ENCODE data around the gene PDAP1.

DNA sequence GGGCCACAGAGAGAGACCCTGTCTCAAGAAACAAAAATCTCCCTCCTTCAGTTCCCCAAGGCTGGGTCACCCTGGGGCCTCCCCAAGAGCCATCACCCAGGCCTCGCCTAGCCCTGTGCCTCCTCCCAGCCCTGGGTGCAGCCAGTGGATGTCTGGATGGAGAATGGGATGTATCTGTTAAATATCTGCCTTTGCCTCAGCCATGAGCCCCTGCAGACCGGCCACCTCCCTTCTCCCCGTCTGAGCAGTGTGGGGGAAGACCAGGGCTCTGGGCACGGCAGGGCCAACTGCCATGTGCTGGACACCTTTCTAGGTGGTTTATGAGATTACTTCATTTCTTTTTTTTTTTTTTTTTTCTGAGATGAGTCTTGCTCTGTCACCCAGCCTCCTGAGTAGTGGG is 23.9 kb downstream of the PDAP1 start:
- TF ChIP-seq CTCF (IDR thresholded peaks at IDR 0.05; ENCODE audit: low read depth, low read length, missing input control) (no peak), MAX (IDR thresholded peaks at IDR 0.05) (no peak), ZBTB33 (IDR thresholded peaks at IDR 0.05) (no peak), JUND (IDR thresholded peaks at IDR 0.05) (no peak), GABPA (IDR thresholded peaks at IDR 0.05 in 1 of 2, conservative IDR thresholded peaks at IDR 0.05 in 1 of 2) (no peak), TAF1 (conservative IDR thresholded peaks at IDR 0.05) (no peak), EGR1 (IDR thresholded peaks at IDR 0.05; ENCODE audit: low read depth in 2 of 2) (no peak), RAD21 (IDR thresholded peaks at IDR 0.05) (no peak), YY1 (IDR thresholded peaks at IDR 0.05) (no peak), SP1 (IDR thresholded peaks at IDR 0.05) (no peak), NR2F2 (IDR thresholded peaks at IDR 0.05) (no peak), ATF3 (IDR thresholded peaks at IDR 0.05) (no peak), FOXA1 (IDR thresholded peaks at IDR 0.05) (no peak)
- TF ChIP-seq, protein P1, sequence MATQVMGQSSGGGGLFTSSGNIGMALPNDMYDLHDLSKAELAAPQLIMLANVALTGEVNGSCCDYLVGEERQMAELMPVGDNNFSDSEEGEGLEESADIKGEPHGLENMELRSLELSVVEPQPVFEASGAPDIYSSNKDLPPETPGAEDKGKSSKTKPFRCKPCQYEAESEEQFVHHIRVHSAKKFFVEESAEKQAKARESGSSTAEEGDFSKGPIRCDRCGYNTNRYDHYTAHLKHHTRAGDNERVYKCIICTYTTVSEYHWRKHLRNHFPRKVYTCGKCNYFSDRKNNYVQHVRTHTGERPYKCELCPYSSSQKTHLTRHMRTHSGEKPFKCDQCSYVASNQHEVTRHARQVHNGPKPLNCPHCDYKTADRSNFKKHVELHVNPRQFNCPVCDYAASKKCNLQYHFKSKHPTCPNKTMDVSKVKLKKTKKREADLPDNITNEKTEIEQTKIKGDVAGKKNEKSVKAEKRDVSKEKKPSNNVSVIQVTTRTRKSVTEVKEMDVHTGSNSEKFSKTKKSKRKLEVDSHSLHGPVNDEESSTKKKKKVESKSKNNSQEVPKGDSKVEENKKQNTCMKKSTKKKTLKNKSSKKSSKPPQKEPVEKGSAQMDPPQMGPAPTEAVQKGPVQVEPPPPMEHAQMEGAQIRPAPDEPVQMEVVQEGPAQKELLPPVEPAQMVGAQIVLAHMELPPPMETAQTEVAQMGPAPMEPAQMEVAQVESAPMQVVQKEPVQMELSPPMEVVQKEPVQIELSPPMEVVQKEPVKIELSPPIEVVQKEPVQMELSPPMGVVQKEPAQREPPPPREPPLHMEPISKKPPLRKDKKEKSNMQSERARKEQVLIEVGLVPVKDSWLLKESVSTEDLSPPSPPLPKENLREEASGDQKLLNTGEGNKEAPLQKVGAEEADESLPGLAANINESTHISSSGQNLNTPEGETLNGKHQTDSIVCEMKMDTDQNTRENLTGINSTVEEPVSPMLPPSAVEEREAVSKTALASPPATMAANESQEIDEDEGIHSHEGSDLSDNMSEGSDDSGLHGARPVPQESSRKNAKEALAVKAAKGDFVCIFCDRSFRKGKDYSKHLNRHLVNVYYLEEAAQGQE (IDR thresholded peaks at IDR 0.05), result no peak

Measured in liver (tissue), 3 donors.